GM21723 (cell line): Measurements from ENCODE around the gene DUOXA1.
"Not testable (repeated sequence)": the region's sequence is repeated elsewhere in the genome, so short reads cannot be mapped to it uniquely, and the experiment has no call there.

Source experiments
- ATAC-seq: cut with Tn5 transposase; IDR thresholded peaks from one replicate; pipeline ENCODE4 v1.9.1; 2021; ENCODE audit warnings: mild to moderate bottlenecking, moderate library complexity; ENCODE audit not compliant: unreplicated experiment

DUOXA1 gene

GRCh38 chr15:45093622-45094357 lies 35.9 kb downstream of the DUOXA1 start:
- ATAC-seq, result no peak

GRCh38 chr15:45093013-45093412 lies 36.7 kb downstream of the DUOXA1 start:
- no peak for ATAC-seq

- no peak for ATAC-seq
Measured at GRCh38 chr15:45091576-45091975, 38.1 kb downstream of the DUOXA1 start.

- ATAC-seq, result no peak
Measured at GRCh38 chr15:45091161-45091560, 38.5 kb downstream of the DUOXA1 start.

- no peak for ATAC-seq
Measured at GRCh38 chr15:45089712-45090373, 39.8 kb downstream of the DUOXA1 start.

- no peak for ATAC-seq
Measured at GRCh38 chr15:45088801-45089711, 40.6 kb downstream of the DUOXA1 start.

- ATAC-seq, result no peak
Measured at GRCh38 chr15:45087513-45087912, 42.2 kb downstream of the DUOXA1 start.

- no peak for ATAC-seq
Measured at GRCh38 chr15:45084163-45084562, 45.5 kb downstream of the DUOXA1 start.

GRCh38 chr15:45083223-45083622 lies 46.5 kb downstream of the DUOXA1 start:
- ATAC-seq, result no peak

DNA sequence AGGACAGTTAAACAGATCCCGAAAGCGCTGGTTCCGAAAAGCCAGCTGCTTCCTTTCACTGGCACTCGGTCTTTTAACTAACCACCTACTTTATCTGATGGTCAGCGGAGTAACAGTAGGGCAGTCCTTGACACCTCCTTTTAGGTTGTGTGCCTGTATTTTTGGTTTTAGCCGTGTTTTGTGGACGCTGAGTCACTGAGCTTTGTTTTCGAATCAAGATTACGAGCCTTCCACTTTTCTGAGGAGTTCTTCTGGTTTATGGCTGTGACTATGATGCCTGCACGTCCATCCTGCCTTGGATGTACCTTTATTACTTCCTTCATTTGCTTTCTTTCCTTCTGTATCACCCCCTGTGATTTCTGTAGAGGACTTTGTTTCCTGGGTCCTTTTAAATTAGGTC lies 47.3 kb downstream of the DUOXA1 start:
- not testable (repeated sequence) for ATAC-seq

DNA sequence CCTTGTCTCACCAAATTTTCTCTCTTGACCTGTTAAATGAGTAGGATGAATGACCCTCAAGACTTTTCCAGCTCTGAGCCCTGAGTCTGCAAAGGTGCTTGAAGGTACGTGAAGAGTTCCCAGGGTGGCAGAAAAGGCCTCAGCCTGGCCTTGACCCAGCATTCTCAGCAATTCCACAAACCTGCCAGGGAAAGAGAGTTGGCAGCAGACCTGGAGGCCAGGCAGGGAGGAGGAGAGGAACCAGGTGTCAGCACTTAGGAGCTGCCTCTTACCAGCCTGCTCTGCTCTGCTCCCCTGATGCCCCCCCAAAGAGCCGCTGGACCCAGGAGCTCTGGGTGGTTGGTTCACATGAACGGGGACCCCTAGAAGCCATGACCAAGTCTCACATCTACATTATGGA lies 49.1 kb downstream of the DUOXA1 start:
- ATAC-seq, result not testable (repeated sequence)

DNA sequence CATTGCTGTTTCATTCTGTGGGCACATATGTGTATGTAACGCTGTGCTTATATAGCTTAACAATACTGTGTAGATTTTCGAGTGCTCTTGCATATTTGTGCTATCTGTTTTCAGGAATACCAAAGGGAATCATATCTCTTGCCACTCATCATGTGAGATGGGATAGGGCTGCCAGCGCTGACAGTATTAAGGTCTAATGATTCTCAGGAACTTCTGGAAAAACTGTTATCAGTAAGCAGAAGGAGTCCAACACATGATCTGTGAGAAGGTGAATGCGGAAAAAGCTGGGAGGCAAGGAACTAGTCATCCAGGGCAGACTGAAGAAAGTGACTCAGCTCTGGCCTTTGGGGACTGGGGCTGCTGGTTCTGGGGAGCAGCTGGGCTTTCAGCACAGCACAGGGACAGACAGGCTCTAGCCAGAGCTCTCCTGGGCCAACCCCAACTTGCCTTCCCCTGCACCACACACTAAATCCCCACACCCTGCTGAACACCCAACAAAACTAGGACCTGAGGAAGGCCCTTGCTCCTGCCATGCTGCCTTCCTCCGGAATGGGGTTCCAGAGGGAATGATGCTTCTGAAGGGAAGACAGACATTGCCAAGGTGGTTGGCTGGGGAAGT lies 49.9 kb downstream of the DUOXA1 start:
- ATAC-seq, result not testable (repeated sequence)

- ATAC-seq, result not testable (repeated sequence)
Measured at GRCh38 chr15:45079201-45079600, 50.5 kb downstream of the DUOXA1 start.

DNA sequence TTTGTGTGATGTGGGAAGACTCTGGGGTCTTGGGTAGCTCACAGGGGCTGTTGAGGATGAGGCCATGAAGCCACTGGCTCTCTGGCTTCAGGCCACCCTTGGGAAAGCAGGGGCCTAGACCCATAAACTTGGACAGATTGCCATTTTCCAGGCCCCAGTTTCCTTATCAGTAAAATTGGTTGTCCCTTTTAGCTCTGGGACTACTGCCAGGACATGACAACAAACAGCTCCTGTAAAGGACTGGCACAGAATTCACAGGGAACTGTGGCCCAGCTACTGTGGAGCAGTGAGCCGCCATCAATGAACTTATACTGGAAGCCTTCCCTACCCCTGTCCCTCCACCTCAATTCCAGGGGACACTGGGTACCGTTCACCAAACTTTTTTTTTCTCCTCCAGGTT lies 52.3 kb downstream of the DUOXA1 start:
- not testable (repeated sequence) for ATAC-seq

GRCh38 chr15:45075440-45076320 lies 54.0 kb downstream of the DUOXA1 start:
- not testable (repeated sequence) for ATAC-seq

- not testable (repeated sequence) for ATAC-seq
Measured at GRCh38 chr15:45073602-45074001, 56.1 kb downstream of the DUOXA1 start.

- ATAC-seq, result not testable (repeated sequence)
Measured at GRCh38 chr15:45069942-45070360, 59.7 kb downstream of the DUOXA1 start.
